Measurements from ENCODE around the gene OPN4. TPM values are rescaled to one million over a fixed set of nuclear protein-coding genes. Genes with fewer than 3 reads are reported as not detected.
A peak's percentile ranks its signal among the peaks of the same experiment; 100 is the strongest.

OPN4 gene
- total RNA-seq, 4 donors from 2014 or later, result 0.34 TPM; not detected in 3

GRCh38 chr10:86665218-86665607, 10.9 kb downstream of the OPN4 start:
- no peak overlapping the region for H3K27ac ChIP-seq
- no peak overlapping the region for H3K4me3 ChIP-seq

GRCh38 chr10:86665868-86666267, 11.5 kb downstream of the OPN4 start:
- Histone ChIP-seq H3K27me3 (no peaks in the 10 kb centered on the region), H3K4me3 (no peak overlapping the region), H3K27ac (no peak overlapping the region), H3K4me1 (peaks cover 10% of the 10 kb centered on the region), H3K9me3 (no peaks in the 10 kb centered on the region), H3K36me3 (no peaks in the 10 kb centered on the region)
- WGBS, result 81% methylated on average over 11 of the region's 12 CpGs
- no peak for DNase-seq (ENCODE audit: low spot score in 2 of 2)
- TF ChIP-seq EP300 (IDR thresholded peaks at IDR 0.05) (no peak), POLR2AphosphoS5 (IDR thresholded peaks at IDR 0.05) (no peak), CTCF (IDR thresholded peaks at IDR 0.05) (no peak), POLR2A (IDR thresholded peaks at IDR 0.05) (no peak)

More at GRCh38 chr10:86665218-86665607, 10.9 kb downstream of the OPN4 start:
- Histone ChIP-seq H3K36me3 (no peaks in the 10 kb centered on the region), H3K9me3 (no peaks in the 10 kb centered on the region), H3K27me3 (no peaks in the 10 kb centered on the region), H3K4me1 (peaks cover 10% of the 10 kb centered on the region)
- DNase-seq (ENCODE audit: low spot score in 2 of 2), result no peak
- 90% methylated on average over 7 of the region's 7 CpGs for WGBS
- no peak for TF ChIP-seq CTCF (IDR thresholded peaks at IDR 0.05)
- TF ChIP-seq EP300 (IDR thresholded peaks at IDR 0.05), result no peak

- TF ChIP-seq CTCF (IDR thresholded peaks at IDR 0.05) (no peak), EP300 (IDR thresholded peaks at IDR 0.05) (no peak), POLR2AphosphoS5 (IDR thresholded peaks at IDR 0.05) (no peak), POLR2A (IDR thresholded peaks at IDR 0.05) (no peak)
- WGBS, result 89% methylated on average over 4 of the region's 7 CpGs
- H3K4me3 ChIP-seq, result no peak overlapping the region
- H3K9me3 ChIP-seq, result no peaks in the 10 kb centered on the region
- no peak for DNase-seq (ENCODE audit: low spot score in 2 of 2)
- H3K4me1 ChIP-seq, result peaks cover 5% of the 10 kb centered on the region
- no peaks in the 10 kb centered on the region for H3K27me3 ChIP-seq
- no peak overlapping the region for H3K27ac ChIP-seq
- no peaks in the 10 kb centered on the region for H3K36me3 ChIP-seq
These were observed 12.2 kb downstream of the OPN4 start for GRCh38 chr10:86666538-86666937.

GRCh38 chr10:86667421-86668181, 13.3 kb downstream of the OPN4 start:
- no peak for TF ChIP-seq POLR2A (IDR thresholded peaks at IDR 0.05)
- TF ChIP-seq EP300 (IDR thresholded peaks at IDR 0.05), result no peak
- no peak for TF ChIP-seq POLR2AphosphoS5 (IDR thresholded peaks at IDR 0.05)
- no peak for TF ChIP-seq CTCF (IDR thresholded peaks at IDR 0.05)
- DNase-seq (ENCODE audit: low spot score in 2 of 2), result no peak
- peaks cover 7% of the 10 kb centered on the region for H3K4me1 ChIP-seq
- H3K9me3 ChIP-seq, result no peaks in the 10 kb centered on the region
- WGBS, result 88% methylated on average over 8 of the region's 10 CpGs
- H3K27ac ChIP-seq, result peak overlapping the region; percentile 64
- no peak overlapping the region for H3K4me3 ChIP-seq
- no peaks in the 10 kb centered on the region for H3K36me3 ChIP-seq
- no peaks in the 10 kb centered on the region for H3K27me3 ChIP-seq

- Histone ChIP-seq H3K4me1 (peaks cover 10% of the 10 kb centered on the region), H3K27ac (peak within 1 kb of the TSS; percentile 64), H3K4me3 (peak within 1 kb of the TSS; percentile 22), H3K9me3 (no peaks in the 10 kb centered on the region), H3K27me3 (no peaks in the 10 kb centered on the region), H3K36me3 (no peaks in the 10 kb centered on the region)
- 100% methylated on average over 1 of the region's 23 CpGs for WGBS
- TF ChIP-seq CTCF (IDR thresholded peaks at IDR 0.05), result no peak
- no peak for TF ChIP-seq POLR2AphosphoS5 (IDR thresholded peaks at IDR 0.05)
- no peak for TF ChIP-seq EP300 (IDR thresholded peaks at IDR 0.05)
- no peak for TF ChIP-seq POLR2A (IDR thresholded peaks at IDR 0.05)
- DNase-seq (ENCODE audit: low spot score in 2 of 2), result no peak
These were observed 14.2 kb downstream of the OPN4 start, which contains the start of gene LDB3 for GRCh38 chr10:86668297-86669165. TSS of gene LDB3 (plus strand) at chr10:86668511. CDS start at chr10:86668692, 181 bp downstream.
